IPS DF 6.9 (cell line): Measurements from ENCODE around the gene DMRT3.
"Not testable (repeated sequence)": the region's sequence is repeated elsewhere in the genome, so short reads cannot be mapped to it uniquely, and the experiment has no call there.

Experiments used
- DNase-seq: peaks from one replicate; pipeline ENCODE4 v3.0.0-alpha.2; 2013; ENCODE audit warnings: low read depth, low spot score
- H3K27ac ChIP-seq: one replicate; pipeline ENCODE4 v1.5.1; 2013; ENCODE audit warnings: low read length, control low read depth
- H3K27me3 ChIP-seq: 2 replicates; pipeline ENCODE4 v1.6.1; 2013; ENCODE audit warnings: mild to moderate bottlenecking, low read length; ENCODE audit not compliant: control insufficient read depth, insufficient read depth
- H3K36me3 ChIP-seq: 2 replicates; pipeline ENCODE4 v1.6.1; 2013; ENCODE audit warnings: low read length; ENCODE audit not compliant: control insufficient read depth, insufficient read depth
- H3K4me1 ChIP-seq: 2 replicates; pipeline ENCODE4 v1.6.1; 2013; ENCODE audit warnings: low read length; ENCODE audit not compliant: control insufficient read depth, insufficient read depth
- H3K4me3 ChIP-seq: 2 replicates; pipeline ENCODE4 v1.5.1; 2013; ENCODE audit warnings: mild to moderate bottlenecking, low read length
- H3K9me3 ChIP-seq: 2 replicates; pipeline ENCODE4 v1.6.1; 2013; ENCODE audit warnings: low read length, inconsistent platforms; ENCODE audit not compliant: control insufficient read depth, insufficient read depth
- WGBS: extraction: QIAGEN DNeasy Blood & Tissue Kit; methylation state at CpG from one replicate; pipeline ENCODE4 v1.1.7; 2013; ENCODE audit warnings: mixed read lengths, missing lambda C conversion rate; ENCODE audit not compliant: insufficient read length, insufficient coverage; 5-methylcytosine and 5-hydroxymethylcytosine counted together

The DMRT3 gene

DNA sequence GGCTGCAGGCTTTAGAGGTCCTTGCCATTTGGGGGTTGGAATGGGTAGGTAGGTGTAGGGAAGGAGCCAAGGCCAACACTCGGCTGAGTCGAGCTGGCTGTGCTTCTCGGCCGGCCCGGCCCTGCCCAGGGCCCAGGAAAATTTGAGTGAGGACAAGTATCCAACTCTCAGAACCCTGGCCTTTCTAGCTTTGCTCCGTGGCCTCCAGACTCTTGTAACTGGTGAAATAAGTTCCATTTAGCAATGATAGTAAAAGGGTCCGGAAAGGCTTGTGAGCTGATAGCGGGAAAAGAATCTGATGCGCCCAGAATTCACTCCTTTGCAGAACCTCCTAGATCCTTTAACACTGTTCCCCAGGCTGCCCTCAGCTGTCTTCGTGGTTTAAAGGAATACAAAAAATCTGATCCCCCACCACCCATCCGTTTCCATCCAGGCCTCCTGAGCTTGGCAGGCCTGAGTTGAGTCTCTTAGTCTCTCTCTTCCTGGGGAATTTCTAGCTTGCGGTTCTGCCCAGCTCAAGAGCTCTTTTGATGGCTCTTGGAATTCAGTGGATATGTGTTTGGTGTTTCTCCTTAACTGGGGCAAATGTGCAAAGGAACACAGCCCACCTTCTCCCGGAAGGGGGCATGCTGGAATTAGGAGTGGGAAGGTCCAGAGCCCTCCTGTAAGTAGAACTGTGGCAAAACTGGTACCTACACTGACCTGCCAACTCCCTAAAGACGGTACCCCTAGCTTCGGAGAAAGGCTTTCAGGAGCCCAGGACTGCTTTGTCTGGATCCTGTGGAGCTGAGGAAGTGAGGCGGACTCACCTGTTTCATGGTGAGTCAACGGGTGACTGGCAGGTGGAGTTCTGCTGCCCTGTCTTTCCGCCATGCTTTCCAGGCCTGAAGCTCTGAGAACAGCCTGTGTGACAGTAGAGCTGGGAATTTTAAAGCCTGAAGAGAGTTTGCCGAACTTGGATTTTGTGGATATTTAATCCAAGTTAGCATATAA is 1.7 kb downstream of the DMRT3 start:
- no peaks in the 10 kb centered on the region for H3K9me3 ChIP-seq
- no peaks in the 10 kb centered on the region for H3K36me3 ChIP-seq
- no CpG with 5 or more reads among the region's 19 CpGs for WGBS
- no peaks in the 10 kb centered on the region; the same call in 1 of the 2 replicates for H3K4me1 ChIP-seq
- H3K27ac ChIP-seq, result no peak overlapping the region
- H3K27me3 ChIP-seq, result peaks cover 85% of the 10 kb centered on the region
- DNase-seq, result no peak
- no peak overlapping the region for H3K4me3 ChIP-seq

DNA sequence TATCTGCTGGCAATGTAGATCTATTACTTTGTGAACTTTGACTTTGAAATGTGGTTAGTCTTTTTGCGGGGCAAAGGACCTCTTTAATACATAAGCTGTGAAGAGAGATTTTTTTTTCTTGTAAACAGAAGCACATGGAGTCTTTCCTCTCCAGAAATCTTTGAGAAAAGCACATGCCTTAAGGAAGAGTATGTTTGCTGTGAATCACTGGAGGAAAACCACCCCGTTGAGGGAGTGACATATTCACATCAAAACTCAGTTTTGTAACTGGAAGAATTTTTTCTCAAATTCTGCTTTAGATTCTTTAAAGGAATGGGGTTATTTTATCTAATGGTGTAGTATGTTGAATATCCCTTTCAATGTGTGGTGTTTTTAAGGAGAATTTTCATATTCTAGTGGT is 3.5 kb downstream of the DMRT3 start:
- H3K9me3 ChIP-seq, result no peaks in the 10 kb centered on the region
- H3K4me1 ChIP-seq, result no peaks in the 10 kb centered on the region; the same call in 1 of the 2 replicates
- DNase-seq, result no peak
- no CpG with 5 or more reads among the region's 2 CpGs for WGBS
- no peak overlapping the region for H3K27ac ChIP-seq
- peaks cover 69% of the 10 kb centered on the region for H3K27me3 ChIP-seq
- H3K36me3 ChIP-seq, result no peaks in the 10 kb centered on the region
- no peak overlapping the region for H3K4me3 ChIP-seq

DNA sequence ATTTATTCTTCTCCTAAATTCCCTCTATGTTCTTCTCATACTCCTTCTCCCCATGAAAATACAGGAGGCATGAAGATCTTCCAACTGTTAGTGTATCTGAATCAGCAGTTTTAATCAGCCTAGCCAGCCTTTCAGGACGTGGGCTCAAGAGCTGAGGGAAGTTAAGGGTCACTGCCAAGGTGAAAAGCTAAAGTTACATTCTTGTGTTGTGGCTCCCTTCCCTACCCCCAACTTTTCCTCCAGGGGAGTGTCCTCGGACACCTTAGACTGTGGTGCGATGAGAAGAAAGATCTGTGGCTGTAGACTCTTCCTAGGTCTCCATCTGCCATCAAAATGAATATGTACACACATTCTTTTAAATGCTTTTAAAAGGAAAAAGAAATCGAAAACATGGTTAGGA is 4.2 kb downstream of the DMRT3 start:
- Histone ChIP-seq H3K9me3 (no peaks in the 10 kb centered on the region; the same call in 1 of the 2 replicates), H3K27me3 (peaks cover 63% of the 10 kb centered on the region), H3K4me1 (no peaks in the 10 kb centered on the region; the same call in 1 of the 2 replicates), H3K27ac (no peak overlapping the region), H3K4me3 (no peak overlapping the region), H3K36me3 (no peaks in the 10 kb centered on the region)
- DNase-seq, result no peak
- no CpG with 5 or more reads among the region's 4 CpGs for WGBS

DNA sequence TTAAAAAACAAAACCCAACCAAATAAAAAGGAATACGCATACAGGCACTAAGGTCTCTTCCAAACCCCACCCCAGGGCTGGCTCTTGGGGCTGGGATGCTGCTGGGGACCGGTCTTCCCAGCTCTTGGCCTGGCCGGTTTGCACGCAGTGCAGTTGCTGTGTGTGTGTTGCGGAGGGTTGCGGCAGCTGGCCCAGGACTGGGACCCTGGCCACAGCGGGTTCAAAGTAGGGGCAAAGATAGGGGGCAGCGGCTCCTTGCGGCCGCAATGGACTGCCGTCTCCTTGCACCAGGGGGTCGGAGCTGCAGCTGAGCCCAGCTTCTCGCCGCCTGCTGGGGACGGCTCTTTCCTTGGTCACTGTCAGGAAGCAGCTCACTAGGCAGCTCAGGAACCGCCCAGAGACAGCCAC is 5.0 kb downstream of the DMRT3 start:
- no peaks in the 10 kb centered on the region; the same call in 1 of the 2 replicates for H3K9me3 ChIP-seq
- no peak overlapping the region for H3K4me3 ChIP-seq
- no peaks in the 10 kb centered on the region; the same call in 1 of the 2 replicates for H3K4me1 ChIP-seq
- no CpG with 5 or more reads among the region's 16 CpGs for WGBS
- H3K27me3 ChIP-seq, result peaks cover 58% of the 10 kb centered on the region
- H3K36me3 ChIP-seq, result no peaks in the 10 kb centered on the region
- no peak for DNase-seq
- H3K27ac ChIP-seq, result no peak overlapping the region

DNA sequence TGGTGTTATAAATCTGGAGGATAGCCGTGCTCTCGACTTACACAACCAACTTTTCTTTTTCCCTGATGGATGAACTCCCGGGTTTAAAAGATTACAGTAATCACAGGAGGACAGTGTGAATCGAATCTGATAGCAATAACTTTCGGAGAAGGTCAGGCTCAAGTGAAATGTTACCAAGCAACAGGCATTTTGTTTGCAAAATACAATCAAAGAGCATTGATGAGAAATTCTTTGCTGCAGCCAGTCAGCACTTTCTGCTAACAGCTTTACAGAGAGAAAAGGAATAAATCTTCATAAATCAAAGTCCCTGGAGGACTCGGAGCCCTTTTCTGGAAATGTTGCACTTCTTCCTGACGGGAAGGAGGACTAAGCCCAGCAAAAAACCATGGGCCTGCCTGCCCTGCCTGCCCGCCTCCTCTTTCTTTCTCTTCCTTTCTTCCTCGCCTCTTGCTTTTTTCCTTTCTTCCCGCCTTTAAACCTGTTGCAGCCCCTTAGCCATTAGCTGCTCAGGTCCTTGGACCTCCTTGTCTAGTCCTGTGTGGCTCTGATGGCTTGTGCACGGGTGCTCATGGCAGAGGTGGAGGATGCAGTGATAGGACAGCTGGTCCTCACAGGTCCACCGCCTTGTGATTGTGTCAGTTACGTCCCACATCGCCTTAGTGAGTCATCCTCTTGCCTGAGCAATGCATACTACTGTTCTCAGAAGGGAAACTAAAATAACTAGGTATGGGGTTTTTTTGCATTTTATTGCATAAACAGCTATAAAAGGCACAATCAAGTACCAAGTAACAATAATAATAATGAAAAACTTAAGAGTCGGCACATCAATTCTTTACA is 6.2 kb downstream of the DMRT3 start:
- no CpG with 5 or more reads among the region's 15 CpGs for WGBS
- no peak for DNase-seq

DNA sequence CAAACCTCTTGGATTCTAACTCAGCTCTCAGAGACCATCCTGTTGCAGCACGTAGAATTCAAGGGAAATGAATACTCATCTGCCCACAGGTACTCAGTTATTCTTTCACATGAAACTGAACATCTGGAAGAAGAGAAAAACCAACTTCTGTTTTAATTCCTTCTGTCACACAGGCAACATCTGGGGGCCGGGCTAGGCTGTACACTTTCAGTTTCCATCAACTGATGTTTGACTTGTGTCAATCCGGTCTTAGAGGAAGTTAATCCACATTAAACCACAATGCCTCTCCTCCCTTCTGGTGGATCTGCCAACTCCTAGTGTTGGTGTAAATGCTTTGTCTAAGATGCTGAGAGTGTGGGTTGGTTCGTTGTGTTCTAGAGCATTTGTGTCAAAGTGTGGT is 17.6 kb downstream of the DMRT3 start:
- Histone ChIP-seq H3K27me3 (no peaks in the 10 kb centered on the region), H3K4me1 (no peaks in the 10 kb centered on the region), H3K4me3 (no peak overlapping the region), H3K36me3 (no peaks in the 10 kb centered on the region), H3K9me3 (no peaks in the 10 kb centered on the region; the same call in 1 of the 2 replicates), H3K27ac (no peak overlapping the region)
- DNase-seq, result no peak
- WGBS, result no CpG with 5 or more reads among the region's 4 CpGs

More for the DNA sequence above, 6.2 kb downstream of the DMRT3 start:
- Histone ChIP-seq H3K4me1 (no peaks in the 10 kb centered on the region), H3K27ac (no peak overlapping the region), H3K4me3 (no peak overlapping the region), H3K36me3 (no peaks in the 10 kb centered on the region), H3K9me3 (no peaks in the 10 kb centered on the region; the same call in 1 of the 2 replicates), H3K27me3 (peaks cover 52% of the 10 kb centered on the region)

DNA sequence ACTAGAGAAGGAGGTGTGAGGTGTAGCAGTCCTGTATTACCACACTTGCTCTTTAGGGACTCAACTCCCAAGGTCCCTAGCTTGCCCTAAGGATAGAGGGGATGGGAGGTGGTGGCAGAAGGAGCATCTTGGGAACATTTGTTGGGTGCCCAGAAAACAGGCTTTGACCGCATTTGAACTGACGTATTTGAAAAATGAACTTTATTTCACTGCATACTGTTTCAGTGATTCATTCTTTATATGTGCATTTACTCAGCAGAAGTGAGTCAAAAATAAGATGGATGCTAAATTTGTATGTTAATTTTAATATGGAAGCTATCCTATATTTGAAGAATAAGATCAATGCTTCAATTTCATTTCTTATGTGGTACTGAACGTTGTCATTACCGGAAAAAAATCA is 18.7 kb downstream of the DMRT3 start:
- no CpG with 5 or more reads among the region's 4 CpGs for WGBS

DNA sequence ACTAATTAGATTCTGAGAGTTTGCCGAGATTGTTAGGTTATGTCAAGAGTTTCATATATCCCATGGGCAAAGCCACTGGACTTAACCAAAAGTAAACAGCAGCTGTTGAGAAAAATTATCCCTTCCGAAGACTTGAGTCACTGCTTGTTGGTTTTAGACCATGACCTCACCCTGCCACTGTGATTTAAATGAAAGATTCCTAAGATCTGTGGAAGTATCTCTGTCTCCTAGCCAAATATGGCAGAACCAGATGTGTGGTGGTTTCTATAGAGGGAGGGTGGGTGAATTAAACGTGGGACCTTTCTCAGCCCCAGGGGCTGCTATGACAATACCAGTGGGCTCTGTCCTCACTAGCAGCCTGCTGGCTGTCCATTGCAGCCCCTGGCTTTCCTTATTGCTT is 19.3 kb downstream of the DMRT3 start:
- no CpG with 5 or more reads among the region's 3 CpGs for WGBS
- no peak overlapping the region for H3K27ac ChIP-seq
- no peak overlapping the region for H3K4me3 ChIP-seq
- DNase-seq, result no peak
- H3K36me3 ChIP-seq, result no peaks in the 10 kb centered on the region
- H3K27me3 ChIP-seq, result no peaks in the 10 kb centered on the region
- H3K4me1 ChIP-seq, result no peaks in the 10 kb centered on the region
- H3K9me3 ChIP-seq, result no peaks in the 10 kb centered on the region; the same call in 1 of the 2 replicates

More for the DNA sequence above, 18.7 kb downstream of the DMRT3 start:
- no peak overlapping the region for H3K4me3 ChIP-seq
- H3K4me1 ChIP-seq, result no peaks in the 10 kb centered on the region
- no peaks in the 10 kb centered on the region for H3K36me3 ChIP-seq
- no peaks in the 10 kb centered on the region; the same call in 1 of the 2 replicates for H3K9me3 ChIP-seq
- H3K27ac ChIP-seq, result no peak overlapping the region
- DNase-seq, result no peak
- H3K27me3 ChIP-seq, result no peaks in the 10 kb centered on the region

DNA sequence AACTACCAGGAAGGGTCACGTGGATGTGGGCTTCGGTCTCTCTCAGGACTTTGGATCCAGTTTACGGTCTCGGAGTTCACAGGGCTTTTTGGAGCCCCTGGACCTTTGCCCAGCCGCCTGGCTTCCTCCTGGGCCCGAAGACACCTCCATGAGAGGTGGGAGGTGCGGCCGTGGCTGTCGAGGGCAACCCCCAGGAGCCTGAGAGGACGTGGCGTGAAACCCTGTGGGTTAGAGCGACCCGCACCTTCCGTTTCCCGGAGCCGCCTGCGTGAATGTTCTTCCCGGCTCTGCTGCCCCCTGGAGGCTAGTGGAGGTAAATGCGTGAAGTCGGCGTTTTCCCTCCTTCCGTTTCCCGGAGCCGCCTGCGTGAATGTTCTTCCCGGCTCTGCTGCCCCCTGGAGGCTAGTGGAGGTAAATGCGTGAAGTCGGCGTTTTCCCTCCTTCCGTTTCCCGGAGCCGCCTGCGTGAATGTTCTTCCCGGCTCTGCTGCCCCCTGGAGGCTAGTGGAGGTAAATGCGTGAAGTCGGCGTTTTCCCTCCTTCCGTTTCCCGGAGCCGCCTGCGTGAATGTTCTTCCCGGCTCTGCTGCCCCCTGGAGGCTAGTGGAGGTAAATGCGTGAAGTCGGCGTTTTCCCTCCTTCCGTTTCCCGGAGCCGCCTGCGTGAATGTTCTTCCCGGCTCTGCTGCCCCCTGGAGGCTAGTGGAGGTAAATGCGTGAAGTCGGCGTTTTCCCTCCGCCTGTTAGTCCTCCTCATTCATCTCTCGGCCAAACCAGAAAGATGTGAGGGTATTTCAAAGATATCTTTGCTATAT is 22.1 kb downstream of the DMRT3 start:
- WGBS, result no CpG with 5 or more reads among the region's 55 CpGs
- DNase-seq, result not testable (repeated sequence)

More for the DNA sequence above, 22.1 kb downstream of the DMRT3 start:
- H3K27ac ChIP-seq, H3K27me3 ChIP-seq, H3K4me1 ChIP-seq, H3K4me3 ChIP-seq, H3K36me3 ChIP-seq, H3K9me3 ChIP-seq: not testable (repeated sequence)
